HG03025 (cell line): ENCODE results near the gene CYYR1.
"Not testable (repeated sequence)": the region's sequence is repeated elsewhere in the genome, so short reads cannot be mapped to it uniquely, and the experiment has no call there.

Source experiments
- ATAC-seq: cut with Tn5 transposase; IDR thresholded peaks from one replicate; pipeline ENCODE4 v1.9.1; 2021; ENCODE audit warnings: mild to moderate bottlenecking, moderate library complexity; ENCODE audit not compliant: unreplicated experiment, low FRiP score

CYYR1 gene

GRCh38 chr21:26499495-26499894 is 73.6 kb downstream of the CYYR1 start:
- ATAC-seq, result no peak

GRCh38 chr21:26495283-26495849 is 77.7 kb downstream of the CYYR1 start:
- ATAC-seq, result no peak

- ATAC-seq, result no peak
Observed at GRCh38 chr21:26491663-26492062, 81.4 kb downstream of the CYYR1 start.

GRCh38 chr21:26490771-26491170 is 82.3 kb downstream of the CYYR1 start:
- no peak for ATAC-seq

- no peak for ATAC-seq
Observed at GRCh38 chr21:26489781-26490180, 83.3 kb downstream of the CYYR1 start.

GRCh38 chr21:26487981-26488480 is 85.1 kb downstream of the CYYR1 start:
- no peak for ATAC-seq

- no peak for ATAC-seq
Observed at GRCh38 chr21:26473471-26473870, 99.6 kb downstream of the CYYR1 start.

GRCh38 chr21:26471099-26471471 is 102.0 kb downstream of the CYYR1 start:
- no peak for ATAC-seq

GRCh38 chr21:26470351-26471098 is 102.6 kb downstream of the CYYR1 start:
- no peak for ATAC-seq

GRCh38 chr21:26469789-26470188 is 103.3 kb downstream of the CYYR1 start:
- ATAC-seq, result no peak

GRCh38 chr21:26465916-26466315 is 107.2 kb downstream of the CYYR1 start:
- no peak for ATAC-seq

GRCh38 chr21:26461500-26461899 is 111.6 kb downstream of the CYYR1 start:
- no peak for ATAC-seq

GRCh38 chr21:26460621-26461020 is 112.5 kb downstream of the CYYR1 start:
- ATAC-seq, result no peak

GRCh38 chr21:26458854-26459253 is 114.2 kb downstream of the CYYR1 start:
- ATAC-seq, result not testable (repeated sequence)

- ATAC-seq, result no peak
Observed at GRCh38 chr21:26457817-26458216, 115.3 kb downstream of the CYYR1 start.

GRCh38 chr21:26453267-26453666 is 119.8 kb downstream of the CYYR1 start:
- ATAC-seq, result no peak

- no peak for ATAC-seq
Observed at GRCh38 chr21:26451081-26451740, 121.9 kb downstream of the CYYR1 start.

GRCh38 chr21:26449161-26449560 is 123.9 kb downstream of the CYYR1 start:
- ATAC-seq, result no peak

GRCh38 chr21:26448751-26449150 is 124.3 kb downstream of the CYYR1 start:
- ATAC-seq, result no peak

- ATAC-seq, result no peak
Observed at GRCh38 chr21:26447932-26448475, 125.1 kb downstream of the CYYR1 start.

- no peak for ATAC-seq
Observed at GRCh38 chr21:26445440-26445839, 127.6 kb downstream of the CYYR1 start.
